Cortex of kidney (tissue), 1 donor: Measurements from ENCODE around the gene TPRG1.

Experiments
- DNase-seq: peaks from one replicate; lab custom pipeline; 2025; lab: John Stamatoyannopoulos, UW

The TPRG1 gene

DNA sequence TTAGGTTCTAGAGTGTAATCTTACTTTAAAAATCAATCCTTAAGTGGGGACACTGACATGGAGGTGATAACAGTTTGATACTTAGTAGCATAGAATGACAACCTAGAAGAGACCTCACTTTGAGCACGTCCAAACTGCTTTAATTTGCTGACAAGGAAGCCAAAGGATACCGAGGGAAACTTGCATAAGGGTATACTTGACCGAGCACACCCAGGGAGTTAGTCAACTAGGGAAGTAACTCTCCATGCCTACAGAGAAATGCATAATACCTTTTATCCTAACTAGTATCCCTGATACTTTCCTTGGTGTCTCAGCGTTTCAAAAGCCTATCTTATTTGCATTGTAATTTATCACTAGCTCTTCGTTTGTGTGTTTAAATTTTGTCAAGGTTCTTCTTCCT, 5.5 kb upstream of the TPRG1 start:
- no peak for DNase-seq

DNA sequence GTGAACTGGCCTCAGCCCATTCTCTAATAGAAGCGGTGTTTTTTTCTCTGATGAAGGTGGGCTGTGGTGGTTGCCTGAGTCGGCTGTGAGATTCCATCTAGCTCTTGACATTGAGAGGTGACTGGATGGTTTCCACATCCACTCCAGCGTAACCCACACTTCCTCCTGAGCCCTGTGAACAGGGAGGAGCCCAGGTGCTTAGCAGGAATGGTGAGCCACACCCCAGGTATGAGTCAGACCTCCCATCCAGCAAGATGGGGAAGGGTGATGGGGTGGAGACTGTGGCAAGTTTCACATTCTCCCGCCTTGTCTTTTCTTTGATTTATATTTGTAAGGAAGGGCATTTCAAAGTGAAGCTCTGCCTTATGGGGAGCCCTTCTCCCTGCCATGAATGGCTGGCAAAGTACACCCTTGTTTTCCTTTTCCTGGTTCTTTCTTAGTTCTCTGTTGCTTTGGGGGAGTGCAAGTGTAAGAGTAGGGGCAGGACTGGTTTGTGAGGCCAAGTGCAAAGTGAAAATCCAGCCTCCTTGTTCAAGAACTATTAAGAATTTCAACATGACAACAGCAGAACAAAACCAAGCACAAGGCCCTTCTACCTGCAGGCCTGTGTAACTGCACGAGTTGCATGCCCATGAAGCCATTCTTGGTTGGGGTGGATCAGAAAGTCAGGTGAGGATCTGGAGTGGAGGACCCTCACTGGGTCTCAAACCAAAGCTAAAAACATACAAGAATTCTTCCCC, 4.6 kb upstream of the TPRG1 start:
- DNase-seq: no peak

DNA sequence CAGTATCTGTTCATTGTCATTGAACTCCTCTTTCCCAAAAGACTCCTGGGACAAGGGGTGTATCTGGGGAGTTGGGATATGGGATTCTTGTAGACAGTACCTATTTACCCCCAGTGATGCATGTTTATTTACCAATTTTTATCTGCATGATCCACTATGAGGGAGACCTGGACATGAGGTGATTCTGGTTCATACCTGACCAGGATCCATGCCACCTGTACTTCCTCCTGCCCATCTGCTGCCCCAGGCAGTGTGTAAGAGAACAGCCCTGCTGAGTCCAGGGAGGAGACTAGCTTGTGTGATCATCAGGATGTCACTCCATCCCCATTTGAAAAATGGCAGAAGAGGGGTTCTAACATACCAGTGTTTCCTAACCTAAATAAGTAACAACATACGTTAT, 3.1 kb upstream of the TPRG1 start:
- no peak for DNase-seq

DNA sequence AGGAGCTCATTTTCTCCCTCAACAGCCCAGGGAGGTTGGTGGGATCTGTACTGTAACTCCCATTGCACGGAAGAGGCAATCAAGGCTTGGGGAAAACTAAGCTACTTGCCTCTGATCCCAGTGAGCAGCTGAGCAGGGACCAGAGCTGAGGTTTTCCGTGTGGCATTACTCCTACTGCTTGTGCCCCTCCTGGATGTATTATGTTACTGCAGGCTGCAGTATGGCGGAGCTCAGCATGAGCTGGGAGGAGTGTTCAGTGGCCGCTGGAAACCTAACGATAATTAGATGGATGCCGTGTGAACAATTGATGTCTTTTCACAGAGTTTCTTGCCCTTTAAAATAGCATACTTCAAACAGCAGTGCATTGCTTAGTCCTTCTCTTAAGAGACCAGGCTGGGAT, 2.0 kb upstream of the TPRG1 start:
- no peak for DNase-seq

DNA sequence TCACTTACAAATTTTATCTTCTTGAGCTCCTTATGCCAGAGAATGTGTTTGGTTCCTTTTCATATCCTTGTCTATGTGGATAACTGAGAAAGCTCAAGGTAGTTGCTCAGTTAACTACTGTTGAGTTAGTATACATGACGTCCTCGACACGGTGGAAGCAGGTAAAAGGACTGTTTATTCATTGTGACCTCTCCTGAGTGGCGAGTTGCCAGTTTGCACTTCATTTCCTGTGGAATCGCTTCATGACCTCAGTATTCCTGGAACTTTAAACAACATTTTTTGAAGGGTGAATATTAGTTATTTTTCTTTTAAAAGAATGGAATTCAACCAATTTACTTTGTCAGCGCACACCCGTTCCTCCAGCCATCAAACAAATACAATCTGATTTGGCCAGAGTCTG, 1.2 kb upstream of the TPRG1 start:
- no peak for DNase-seq

DNA sequence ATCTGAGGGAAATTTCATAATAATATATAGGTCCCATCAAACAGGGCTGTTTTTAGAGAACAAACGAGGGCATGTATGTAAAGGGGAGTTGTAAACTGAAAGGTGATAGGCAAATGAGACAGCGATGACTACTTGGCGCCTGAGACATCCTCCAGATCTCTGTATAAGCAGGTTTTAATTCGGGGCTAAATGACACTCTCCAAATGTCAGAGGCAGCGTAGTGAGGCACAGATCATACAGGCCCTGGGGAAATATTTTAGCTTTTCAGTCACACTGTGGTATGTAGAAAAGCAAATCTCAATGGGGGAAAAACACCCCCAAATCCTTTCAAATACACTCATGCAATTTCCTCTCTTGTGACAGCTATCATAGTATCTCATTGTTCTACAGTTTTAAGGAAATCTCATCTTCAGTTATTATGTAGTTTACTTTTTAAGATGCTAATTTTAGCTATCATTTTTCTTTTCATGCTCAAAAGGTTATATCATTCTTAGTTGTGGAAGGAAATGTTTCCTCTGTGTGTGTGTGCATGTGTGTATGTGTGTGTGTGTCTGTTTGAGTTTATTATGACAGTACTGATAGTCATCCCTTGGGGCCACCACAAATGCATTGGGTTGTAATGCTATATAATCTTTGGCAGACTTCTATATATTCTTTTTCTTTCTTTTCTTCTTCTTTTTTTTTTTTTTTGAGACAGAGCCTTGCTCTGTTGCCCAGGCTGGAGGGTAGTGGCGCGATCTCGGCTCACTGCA, 1.1 kb downstream of the TPRG1 start:
- DNase-seq: no peak

DNA sequence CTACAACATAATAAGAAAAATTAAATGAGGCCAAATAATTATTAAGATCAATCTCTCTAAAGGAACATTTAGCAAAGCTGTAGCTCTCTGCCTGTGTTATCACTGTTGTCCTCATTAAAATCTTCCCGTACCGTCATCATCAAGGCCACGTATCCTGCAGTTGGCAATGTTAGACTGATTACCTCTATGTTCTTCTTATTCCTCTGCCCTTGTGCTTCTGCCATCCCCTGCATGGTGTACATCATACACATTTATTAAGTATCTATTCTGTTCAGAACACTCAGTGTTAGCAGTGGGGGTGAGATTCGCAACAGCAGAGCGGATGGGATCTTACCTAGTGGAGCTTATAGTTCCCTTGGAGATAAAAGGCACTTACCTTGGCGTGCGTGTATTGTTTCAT, 12.8 kb downstream of the TPRG1 start:
- DNase-seq: no peak

DNA sequence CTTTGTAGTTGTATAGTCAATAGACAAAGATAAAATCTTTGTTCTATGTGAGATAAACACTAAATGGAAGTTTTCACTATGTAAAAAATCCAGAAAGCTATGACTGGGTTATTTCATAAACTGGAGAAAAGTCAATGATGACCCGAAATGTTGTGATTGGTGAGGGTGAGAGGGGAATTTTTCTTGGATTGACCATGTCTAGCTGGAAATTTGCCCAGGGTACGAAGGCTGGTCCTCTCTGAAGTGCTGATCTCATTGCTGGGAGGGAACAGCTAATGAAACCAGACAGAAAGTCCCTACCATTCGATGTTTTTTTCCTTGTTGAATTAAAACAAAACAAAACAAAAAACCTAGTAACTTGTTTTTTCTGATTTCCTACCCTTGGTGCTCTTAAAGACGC, 14.3 kb downstream of the TPRG1 start:
- DNase-seq: no peak

DNA sequence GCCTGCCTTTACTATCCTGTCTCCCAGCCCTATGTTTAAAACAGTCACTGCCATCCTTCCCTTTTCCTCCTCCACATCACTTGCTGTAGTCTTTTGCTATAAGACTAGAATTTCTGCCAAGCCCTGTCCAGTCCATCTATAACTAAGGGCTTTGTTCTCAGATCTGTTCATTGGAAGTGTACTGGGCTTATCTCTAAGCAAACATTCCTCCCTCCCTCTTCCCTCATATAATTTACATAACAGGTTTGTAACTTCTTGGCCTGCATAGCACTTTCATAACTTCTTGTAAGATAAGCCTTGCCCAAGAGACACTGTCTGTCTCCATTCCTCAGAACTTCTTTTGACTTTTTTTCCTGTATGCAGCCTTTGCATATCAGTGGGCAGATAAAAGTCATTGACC, 16.7 kb downstream of the TPRG1 start:
- DNase-seq: no peak

DNA sequence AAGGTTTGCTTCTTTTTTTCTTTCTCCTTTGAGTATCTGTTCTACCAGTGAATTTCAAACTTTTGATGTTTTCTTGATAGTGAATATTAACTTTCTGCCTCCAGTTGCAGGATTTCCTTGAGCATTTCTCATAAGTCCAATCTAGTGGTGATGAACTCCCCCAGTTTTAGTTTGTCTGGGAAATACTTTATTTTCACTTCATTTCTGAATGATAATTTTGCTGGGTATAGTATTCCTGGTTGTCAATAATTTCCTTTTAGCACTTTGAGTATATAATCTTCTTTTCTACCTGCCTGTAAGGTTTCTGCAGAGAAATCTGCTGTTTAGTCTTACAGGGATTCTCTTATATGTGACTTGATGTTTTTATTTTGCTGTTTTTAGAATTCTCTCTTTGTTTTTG, 21.0 kb downstream of the TPRG1 start:
- no peak for DNase-seq

DNA sequence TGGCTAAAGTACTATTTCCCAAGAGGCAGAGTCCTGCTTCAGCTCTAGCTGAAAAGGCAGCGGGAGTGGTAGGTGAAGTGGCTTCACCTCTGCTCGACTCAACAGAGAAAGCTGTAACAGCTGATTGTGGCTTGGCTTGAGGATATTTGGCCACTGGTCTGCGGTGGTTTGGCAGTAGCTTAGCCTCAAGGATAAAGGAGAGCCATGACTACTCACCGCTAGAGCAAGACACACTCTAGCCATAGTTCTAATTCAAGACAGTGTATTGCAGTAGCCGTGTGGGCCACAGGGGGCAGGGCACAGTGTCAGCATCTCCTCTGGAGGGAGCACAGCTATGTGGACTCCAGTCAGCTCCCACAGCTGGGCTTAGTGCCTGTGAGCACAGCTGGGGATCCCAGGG, 23.5 kb downstream of the TPRG1 start:
- no peak for DNase-seq

DNA sequence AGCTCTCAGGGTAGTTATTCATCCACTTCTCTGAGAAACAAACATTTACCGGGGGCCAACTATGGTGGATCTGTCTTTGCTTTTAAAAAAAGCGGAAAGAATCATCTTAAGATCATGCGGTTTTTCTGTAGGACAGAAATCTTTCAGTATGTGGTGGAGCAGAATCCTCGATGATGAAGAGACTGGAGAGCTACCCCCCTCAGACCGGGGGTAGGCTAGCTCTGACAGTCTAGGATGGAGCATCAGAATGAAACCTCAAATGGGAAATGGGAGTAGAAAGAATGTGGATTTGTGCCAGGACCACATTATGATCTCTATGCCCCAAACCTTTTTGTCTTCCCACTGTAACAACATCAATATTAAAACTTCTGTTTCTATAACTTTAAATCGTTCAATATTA, 30.3 kb downstream of the TPRG1 start:
- DNase-seq: no peak

DNA sequence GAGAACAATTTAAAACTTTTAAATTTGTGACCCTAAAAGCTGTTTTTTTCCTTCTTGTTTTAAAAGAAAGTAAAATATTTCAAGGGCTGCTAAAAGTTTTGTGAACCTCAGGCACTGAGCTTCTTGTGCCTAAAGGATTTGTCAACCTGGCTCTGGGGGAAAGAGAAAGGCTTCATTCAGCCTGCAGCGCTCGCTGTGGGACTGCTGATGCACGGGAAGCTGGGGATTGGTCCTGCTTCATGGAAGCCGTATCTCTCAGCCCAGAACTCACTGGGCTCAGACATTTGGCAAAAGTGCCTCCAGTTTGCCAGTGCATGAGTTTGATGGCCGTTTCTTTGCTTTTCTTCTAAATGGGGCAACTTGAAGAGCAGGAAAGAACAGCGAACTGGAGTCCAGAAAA, 30.8 kb downstream of the TPRG1 start:
- DNase-seq: no peak

DNA sequence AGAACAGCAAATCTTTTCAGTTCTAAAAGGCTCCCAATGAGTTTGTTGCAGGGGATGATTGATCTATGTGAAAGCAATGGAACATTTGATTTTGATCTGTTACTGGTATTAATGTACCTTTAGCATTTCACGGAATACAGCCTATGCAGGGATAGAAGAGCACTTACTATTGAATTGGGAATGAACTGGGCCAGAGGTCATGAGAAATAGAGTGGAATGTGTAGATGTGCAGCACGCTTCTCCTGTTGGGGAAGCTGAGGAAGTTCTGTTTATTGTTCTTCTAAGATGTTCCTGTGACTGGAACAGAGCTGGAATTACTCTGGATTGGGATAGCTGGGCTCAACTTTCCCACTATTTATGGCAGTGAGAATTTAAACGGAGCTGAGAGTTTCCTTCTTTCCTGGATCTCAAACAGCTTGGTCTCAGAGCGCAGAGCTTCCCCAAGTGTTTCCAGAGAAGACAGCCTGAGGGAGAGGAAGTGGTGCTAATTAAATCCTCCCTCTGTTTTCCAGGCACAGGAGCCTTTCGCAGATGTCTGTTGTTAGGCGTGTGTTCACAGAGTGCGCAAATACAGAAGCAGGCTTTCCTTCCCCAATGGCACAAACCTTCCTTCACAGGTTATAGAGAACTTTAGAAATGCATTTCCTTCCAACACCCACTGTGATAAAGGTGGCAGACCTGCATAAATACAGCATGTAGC, 32.5 kb downstream of the TPRG1 start:
- DNase-seq: no peak

DNA sequence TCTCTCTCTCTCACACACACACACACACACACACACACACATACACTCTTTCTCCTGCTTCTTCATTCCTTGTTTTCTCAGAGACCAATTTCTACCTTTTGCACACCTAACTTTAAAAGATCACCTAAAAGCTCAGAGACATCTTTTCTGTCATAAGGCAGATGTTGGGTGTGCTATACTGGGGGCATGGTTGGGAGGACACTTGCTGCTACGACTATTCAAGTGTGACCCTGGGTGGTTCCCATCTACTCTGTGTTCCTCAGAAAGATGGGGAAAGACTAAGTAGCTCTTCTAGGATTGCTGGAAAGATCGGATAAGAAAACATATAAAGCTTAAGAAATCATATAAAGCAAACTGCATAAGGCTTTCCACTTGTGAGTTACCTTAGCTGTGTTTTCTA, 33.2 kb downstream of the TPRG1 start:
- no peak for DNase-seq

DNA sequence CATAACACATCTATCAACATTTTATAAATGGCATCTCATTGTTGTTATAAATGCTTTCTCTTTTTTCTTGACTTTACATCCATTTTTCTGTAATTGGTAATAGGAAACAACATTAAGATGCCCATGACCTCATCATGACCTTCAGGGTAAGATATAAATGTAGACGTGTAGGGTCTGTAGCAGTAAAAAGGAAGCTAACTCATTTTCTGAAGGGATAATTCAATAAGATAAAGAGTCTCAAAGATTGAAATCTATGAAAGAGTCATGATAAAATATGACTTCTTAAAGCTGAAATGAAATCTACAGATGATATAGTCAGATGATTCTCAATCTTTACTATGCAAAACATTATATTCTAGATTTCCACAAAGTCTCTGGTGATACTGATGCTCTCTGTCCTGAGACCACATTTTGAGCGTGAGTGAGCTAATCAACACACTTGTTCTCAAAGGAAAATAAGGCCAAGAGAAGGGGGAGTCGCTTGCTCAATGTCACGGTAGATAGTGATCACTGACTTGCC, 38.5 kb downstream of the TPRG1 start:
- no peak for DNase-seq

DNA sequence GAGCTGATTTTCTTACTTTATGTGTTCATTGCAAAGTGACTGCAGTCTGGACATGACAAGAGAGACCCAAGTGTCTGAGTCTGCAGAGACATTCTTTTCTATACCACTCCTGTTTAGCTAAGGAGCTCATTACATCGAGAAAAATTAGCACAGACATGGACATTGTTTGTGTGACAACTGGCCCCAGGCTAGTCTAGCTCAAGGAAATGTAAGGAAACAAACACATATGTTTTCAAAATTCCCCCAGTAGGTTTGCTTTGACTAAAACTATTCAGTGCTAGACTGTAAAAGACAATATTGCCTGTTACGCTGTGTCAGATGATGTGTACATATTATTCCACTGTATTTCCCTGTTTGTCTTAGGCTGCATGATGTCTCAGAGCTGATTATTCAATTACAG, 40.9 kb downstream of the TPRG1 start:
- DNase-seq: no peak

DNA sequence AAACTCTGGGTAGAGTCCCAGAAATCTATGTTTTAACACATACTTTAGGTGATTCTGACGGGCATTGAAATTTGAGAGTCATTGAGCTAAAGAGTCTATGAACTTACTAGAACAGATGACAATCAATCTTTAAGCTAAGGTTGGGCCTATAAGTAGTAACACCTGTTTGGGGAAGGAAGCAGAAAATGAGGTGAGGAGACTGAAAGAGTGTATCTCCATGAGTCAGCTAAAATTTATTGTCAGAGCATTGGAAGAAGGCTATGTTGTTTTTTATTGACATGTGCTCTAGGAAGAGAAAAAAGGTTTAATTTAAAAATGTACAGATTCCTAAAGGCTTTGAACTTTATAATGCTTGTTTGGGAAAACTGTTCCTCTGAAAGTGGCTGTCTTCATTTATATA, 42.9 kb downstream of the TPRG1 start:
- no peak for DNase-seq

DNA sequence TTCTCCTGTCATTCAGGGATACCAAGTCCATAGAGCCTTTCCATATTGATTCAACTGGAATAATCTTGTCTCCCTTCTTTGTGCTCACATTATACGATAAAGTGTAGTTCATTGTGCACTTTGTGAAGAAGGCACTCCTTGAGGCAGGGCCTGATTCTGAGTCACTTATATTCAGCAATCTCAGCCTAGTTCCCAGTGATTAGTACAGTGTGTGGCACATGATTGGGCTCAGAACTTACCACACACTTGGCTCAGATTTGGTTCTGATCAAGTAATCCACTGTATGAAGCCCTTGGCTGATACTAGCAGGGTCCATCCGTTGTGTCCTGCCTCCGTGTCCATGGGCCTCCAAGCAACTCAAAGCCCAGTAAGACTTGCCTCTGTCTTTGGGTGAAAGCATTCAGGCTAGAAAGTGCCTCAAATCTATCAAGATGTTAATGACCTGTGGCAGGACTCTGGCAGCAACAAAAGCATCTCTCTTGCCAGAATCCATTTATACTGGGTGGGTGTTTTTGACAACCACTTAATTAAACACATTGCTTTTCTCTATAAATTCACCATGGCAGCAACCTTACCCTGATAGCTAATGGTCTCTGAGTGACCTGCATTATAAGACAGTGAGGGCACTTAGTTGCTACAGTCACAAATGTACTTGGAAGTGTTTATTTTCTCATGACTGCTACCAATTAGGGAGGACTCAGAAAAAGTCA, 51.3 kb downstream of the TPRG1 start:
- DNase-seq: no peak

DNA sequence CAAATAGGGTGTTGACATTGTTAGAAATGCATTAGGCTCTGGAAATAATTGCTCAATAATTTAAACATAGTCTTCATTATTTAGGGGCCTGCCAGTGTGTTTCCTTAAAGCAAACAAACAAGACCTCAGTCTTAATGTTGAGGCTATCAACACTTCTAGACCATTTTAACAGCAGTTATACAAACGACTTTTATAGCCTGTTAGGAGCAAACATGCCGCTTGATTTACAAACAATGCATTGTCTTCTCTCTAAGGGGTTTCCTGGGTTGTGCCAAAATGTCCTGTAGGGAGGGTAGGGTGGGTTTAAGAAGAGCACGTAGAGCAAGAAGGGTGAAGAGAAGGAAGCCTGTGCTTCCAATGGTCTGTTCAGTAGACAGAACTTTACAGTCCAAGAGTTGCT, 53.7 kb downstream of the TPRG1 start:
- DNase-seq: no peak

DNA sequence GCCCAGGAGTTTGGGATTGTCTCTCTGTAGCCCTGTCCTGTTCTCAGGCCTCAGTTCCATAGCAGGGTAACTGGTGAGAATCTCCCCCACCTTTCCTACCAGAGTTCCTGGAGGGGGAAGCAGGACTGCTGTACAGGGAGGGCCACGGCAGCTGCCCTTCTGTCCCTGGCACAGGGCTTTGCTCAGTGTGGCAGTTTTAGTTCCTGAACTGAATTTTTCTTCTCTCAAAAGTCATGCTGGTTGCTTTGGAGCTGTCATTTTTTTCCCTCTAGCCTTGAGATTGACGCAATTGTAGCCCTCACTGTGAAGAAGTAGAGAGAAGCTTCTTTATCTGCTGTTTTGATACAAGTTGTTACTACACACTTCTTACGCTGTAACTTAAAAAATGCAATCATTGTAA, 55.5 kb downstream of the TPRG1 start:
- no peak for DNase-seq

DNA sequence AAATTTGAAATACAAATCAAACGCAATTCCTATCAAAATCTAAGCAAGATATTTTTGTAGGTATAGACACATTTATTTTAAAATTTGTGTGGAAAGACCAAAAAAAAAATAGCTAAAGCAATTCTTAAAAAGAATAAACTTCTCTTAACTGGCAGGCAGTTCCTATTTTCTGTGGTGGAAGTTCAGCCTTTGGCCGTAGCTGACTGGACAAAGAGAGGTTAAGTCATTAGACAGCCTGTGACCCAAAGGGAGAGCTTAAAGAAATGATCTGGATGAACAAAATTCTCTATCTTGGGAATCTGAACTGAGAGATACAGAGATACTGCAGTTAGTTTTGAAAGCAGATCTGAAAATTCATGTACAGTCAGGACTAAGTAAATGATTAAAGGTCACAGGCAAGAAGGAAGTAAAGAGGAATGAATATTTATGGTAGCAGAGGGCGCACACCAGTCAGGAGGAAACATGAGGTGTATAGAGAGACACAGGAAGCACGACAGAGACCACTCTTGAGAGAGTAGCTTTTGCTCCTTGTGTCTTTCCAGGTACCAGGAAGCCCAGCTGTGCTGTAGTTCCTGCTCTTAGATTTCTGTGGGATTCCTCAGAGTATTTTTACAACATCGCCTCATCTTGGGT, 57.5 kb downstream of the TPRG1 start:
- DNase-seq: no peak
